ENCODE data around the gene CTSL.

GRCh38 chr9:87678650-87679355 lies 47.1 kb upstream of the CTSL start:
- TF ChIP-seq CTCF (conservative IDR thresholded peaks at IDR 0.05; ENCODE audit: low read depth, low read length) (peak; percentile 78), EZH2 (IDR thresholded peaks at IDR 0.05; ENCODE audit: low read length, unreplicated experiment) (no peak)

All from PC-3 (cell line).